Natural killer cell (primary cell): Measurements from ENCODE around the gene UTP3. TPM values are rescaled to one million over a fixed set of nuclear protein-coding genes. Genes with fewer than 3 reads are reported as not detected.
"Not testable (repeated sequence)": the region's sequence is repeated elsewhere in the genome, so short reads cannot be mapped to it uniquely, and the experiment has no call there.

Experiments used
- ATAC-seq, 3 donors: fragments of 150-1000 bp in 2 of 3; fragments of 200-7000 bp in 1 of 3; cut with Tn5 transposase; 1 replicate in 1 of 3; 2 replicates in 2 of 3; pipeline ENCODE4 v1.10.0; 2021; ENCODE audit warnings: mild to moderate bottlenecking in 2 of 3, moderate library complexity in 2 of 3
- DNase-seq, 2 donors: peaks; one replicate each; pipeline versions ENCODE4 v3.0.0 to v3.0.0-alpha.2; 2013 to 2021; ENCODE audit warnings: mixed read lengths in 1 of 2
- H3K27ac ChIP-seq: one replicate; pipeline ENCODE4 v1.5.1; 2013; ENCODE audit warnings: mild to moderate bottlenecking, low read length
- H3K27me3 ChIP-seq: one replicate; pipeline ENCODE4 v1.6.1; 2013; ENCODE audit warnings: low read length; ENCODE audit not compliant: control insufficient read depth, insufficient read depth
- H3K36me3 ChIP-seq: one replicate; pipeline ENCODE4 v1.6.1; 2013; ENCODE audit warnings: low read length; ENCODE audit not compliant: control insufficient read depth, insufficient read depth
- H3K4me1 ChIP-seq: one replicate; pipeline ENCODE4 v1.6.1; 2013; ENCODE audit warnings: low read length; ENCODE audit not compliant: control insufficient read depth, insufficient read depth
- H3K4me3 ChIP-seq: one replicate; pipeline ENCODE4 v1.5.1; 2013; ENCODE audit warnings: low read length
- H3K9me3 ChIP-seq: one replicate; pipeline ENCODE4 v1.6.1; 2013; ENCODE audit warnings: low read length; ENCODE audit not compliant: control insufficient read depth, insufficient read depth
- H3K27ac Mint-ChIP-seq, 2 donors: one replicate each; pipeline ENCODE4 v1.8.0; 2022; ENCODE audit warnings: mild to moderate bottlenecking in 2 of 2, mixed read lengths in 2 of 2, moderate library complexity in 1 of 2
- H3K27me3 Mint-ChIP-seq, 2 donors: one replicate each; pipeline ENCODE4 v1.8.0; 2022; ENCODE audit warnings: low read depth in 2 of 2, mixed read lengths in 2 of 2
- H3K36me3 Mint-ChIP-seq: one replicate; pipeline ENCODE4 v1.8.0; 2022; ENCODE audit warnings: mixed read lengths
- H3K4me1 Mint-ChIP-seq, 2 donors: one replicate each; pipeline ENCODE4 v1.8.0; 2022; ENCODE audit warnings: mixed read lengths in 2 of 2
- H3K4me3 Mint-ChIP-seq: one replicate; pipeline ENCODE4 v1.8.0; 2022; ENCODE audit warnings: mild to moderate bottlenecking, moderate library complexity, mixed read lengths
- H3K9me3 Mint-ChIP-seq, 2 donors: one replicate each; pipeline ENCODE4 v1.8.0; 2022; ENCODE audit warnings: mixed read lengths in 2 of 2
- WGBS: methylation state at CpG from one replicate; pipeline ENCODE4 v1.1.7; 2013; ENCODE audit warnings: missing lambda C conversion rate; ENCODE audit not compliant: insufficient coverage; 5-methylcytosine and 5-hydroxymethylcytosine counted together
- intact Hi-C: fragments of 100-400 bp; cut with micrococcal nuclease; formaldehyde crosslinking; loops from one replicate; pipeline ENCODE4 v1.14.2; 2022
- total RNA-seq, 4 donors: library from RNA; stranded (reverse); fragments of 120-200 nt in 1 of 4; gene quantifications; one replicate each; pipeline versions ENCODE4 v1.2.3 to v1.2.4, GENCODE V29; 2013 to 2022
- TF ChIP-seq, protein P1 (sequence below): fragments of 200-600 bp; IDR thresholded peaks from one replicate; pipeline ENCODE4 v1.8.0; 2022; ENCODE audit warnings: antibody characterized with exemption

The UTP3 gene
- total RNA-seq, 3 donors from 2014 or later (not counting 1 experiment from before 2014, with no cell fraction given): 22.3 to 23.1 (median 22.6) TPM

DNA sequence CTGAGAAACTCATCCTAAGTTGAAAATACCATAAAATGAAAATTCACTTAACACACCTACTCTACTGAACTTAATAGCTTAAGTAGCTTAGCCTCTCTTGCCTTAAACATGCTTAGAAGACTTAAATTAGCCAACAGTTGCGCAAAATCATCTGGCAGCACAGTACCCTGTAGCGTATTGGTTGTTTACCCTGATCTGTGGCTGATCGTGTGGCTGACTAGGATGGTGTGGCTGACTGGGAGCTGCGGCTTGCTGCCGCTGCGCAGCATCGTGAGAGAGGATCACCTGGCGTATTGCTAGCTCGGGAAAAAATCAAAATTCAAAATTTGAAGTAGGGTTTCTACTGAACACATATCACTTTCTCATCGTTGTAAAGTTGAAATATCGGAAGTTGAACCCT, 39.8 kb downstream of the UTP3 start:
- H3K9me3 ChIP-seq: no peaks in the 10 kb centered on the region
- no peaks in the 10 kb centered on the region for H3K27me3 ChIP-seq
- H3K4me3 Mint-ChIP-seq: no peak overlapping the region
- no peaks in the 10 kb centered on the region for H3K4me1 ChIP-seq
- DNase-seq (no peak), ATAC-seq (no peak)
- peaks cover 5 to 10% of the 10 kb centered on the region in 2 donors for H3K4me1 Mint-ChIP-seq
- no peaks in the 10 kb centered on the region for H3K27me3 Mint-ChIP-seq
- no peak overlapping the region for H3K4me3 ChIP-seq
- intact Hi-C loops: no loop called here
- no peaks in the 10 kb centered on the region for H3K36me3 ChIP-seq
- H3K27ac Mint-ChIP-seq: no peak overlapping the region
- H3K36me3 Mint-ChIP-seq: no peaks in the 10 kb centered on the region
- H3K27ac ChIP-seq: no peak overlapping the region
- TF ChIP-seq, protein P1, sequence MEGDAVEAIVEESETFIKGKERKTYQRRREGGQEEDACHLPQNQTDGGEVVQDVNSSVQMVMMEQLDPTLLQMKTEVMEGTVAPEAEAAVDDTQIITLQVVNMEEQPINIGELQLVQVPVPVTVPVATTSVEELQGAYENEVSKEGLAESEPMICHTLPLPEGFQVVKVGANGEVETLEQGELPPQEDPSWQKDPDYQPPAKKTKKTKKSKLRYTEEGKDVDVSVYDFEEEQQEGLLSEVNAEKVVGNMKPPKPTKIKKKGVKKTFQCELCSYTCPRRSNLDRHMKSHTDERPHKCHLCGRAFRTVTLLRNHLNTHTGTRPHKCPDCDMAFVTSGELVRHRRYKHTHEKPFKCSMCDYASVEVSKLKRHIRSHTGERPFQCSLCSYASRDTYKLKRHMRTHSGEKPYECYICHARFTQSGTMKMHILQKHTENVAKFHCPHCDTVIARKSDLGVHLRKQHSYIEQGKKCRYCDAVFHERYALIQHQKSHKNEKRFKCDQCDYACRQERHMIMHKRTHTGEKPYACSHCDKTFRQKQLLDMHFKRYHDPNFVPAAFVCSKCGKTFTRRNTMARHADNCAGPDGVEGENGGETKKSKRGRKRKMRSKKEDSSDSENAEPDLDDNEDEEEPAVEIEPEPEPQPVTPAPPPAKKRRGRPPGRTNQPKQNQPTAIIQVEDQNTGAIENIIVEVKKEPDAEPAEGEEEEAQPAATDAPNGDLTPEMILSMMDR: no peak
- no peaks in the 10 kb centered on the region for H3K9me3 Mint-ChIP-seq
- WGBS: 93% methylated on average over 11 of the region's 11 CpGs

DNA sequence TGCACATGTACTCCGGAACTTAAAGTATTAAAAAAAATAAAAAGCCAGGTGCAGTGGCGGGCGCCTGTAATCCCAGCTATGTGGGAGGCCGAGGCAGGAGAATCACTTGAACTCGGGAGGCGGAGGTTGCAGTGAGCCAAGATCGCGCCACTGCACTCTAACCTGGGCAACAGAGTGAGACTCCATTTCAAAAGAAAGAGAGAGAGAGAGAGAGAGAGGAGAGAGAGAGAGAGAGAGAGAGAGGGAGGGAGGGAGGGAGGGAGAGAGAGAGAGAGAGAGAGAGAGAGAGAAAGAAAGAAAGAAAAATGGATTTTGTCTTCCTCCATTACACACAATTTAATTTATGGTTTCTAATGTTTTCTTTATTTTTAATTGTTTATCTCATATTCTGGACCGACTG, 44.5 kb downstream of the UTP3 start:
- ATAC-seq, DNase-seq, H3K27me3 Mint-ChIP-seq, H3K9me3 ChIP-seq, H3K9me3 Mint-ChIP-seq, H3K36me3 Mint-ChIP-seq, H3K27me3 ChIP-seq, intact Hi-C loops, H3K36me3 ChIP-seq, H3K27ac ChIP-seq, H3K4me3 ChIP-seq: not testable (repeated sequence)
- WGBS: 93% methylated on average over 6 of the region's 9 CpGs
- peaks cover 38 to 43% of the 10 kb centered on the region in 2 donors for H3K4me1 Mint-ChIP-seq
- peaks cover 21% of the 10 kb centered on the region for H3K4me1 ChIP-seq
- peak overlapping the region; percentile 67 for H3K4me3 Mint-ChIP-seq
- H3K27ac Mint-ChIP-seq: peak overlapping the region; percentile 49 to 59

DNA sequence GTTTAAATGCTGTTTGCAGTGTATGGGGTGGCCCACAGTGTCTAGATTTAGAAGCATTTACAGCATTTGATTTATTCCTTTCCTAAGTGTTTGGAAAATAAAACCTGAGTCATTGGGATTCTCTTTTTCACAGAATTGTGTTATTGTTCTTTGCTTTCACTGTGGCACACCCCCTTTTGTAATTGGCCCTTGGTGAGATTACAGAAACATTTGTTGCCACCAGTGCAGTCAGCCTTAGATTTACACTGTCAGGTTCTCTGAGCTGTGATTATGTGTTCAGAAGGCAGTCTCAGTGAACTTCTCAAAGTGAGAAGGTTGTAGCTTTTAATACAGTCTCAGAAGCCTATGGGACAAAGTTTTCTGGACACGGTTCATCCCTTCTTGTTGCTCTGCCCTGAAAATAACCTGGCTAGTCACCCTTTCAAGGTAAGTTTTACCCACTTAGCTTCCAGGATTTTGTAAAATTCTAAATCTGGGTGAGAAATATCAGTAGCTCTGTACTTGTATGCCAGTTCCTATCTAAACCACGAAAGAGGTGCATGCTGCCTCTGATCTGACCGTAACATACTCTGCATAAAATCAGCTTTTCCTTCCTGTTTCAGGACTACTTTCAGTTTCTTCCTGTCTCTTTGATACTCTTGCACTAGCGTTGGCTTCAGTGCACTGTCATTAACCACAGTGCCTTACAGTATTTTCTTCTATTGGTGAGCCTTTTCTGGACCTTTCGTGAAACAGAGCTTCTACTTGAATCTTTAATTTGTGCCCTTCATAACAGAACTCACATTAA, 46.0 kb downstream of the UTP3 start:
- Mint-ChIP-seq H3K27me3 (no peaks in the 10 kb centered on the region), H3K4me3 (peak overlapping the region; percentile 83), H3K4me1 (peaks cover 38 to 43% of the 10 kb centered on the region in 2 donors), H3K27ac (peak overlapping the region; percentile 84 to 89), H3K9me3 (no peaks in the 10 kb centered on the region), H3K36me3 (no peaks in the 10 kb centered on the region)
- H3K9me3 ChIP-seq: no peaks in the 10 kb centered on the region
- H3K4me1 ChIP-seq: peaks cover 21% of the 10 kb centered on the region
- H3K27ac ChIP-seq: peak overlapping the region; percentile 91
- intact Hi-C loops: loop anchor here (1.0 kb wide), 1 partner anchor 46 kb away; the partner anchor contains the start of gene UTP3
- peak in 1 of 2 donors; percentile 79 for DNase-seq
- ATAC-seq: peak; percentile 91 to 95 (median 94)
- WGBS: 0% methylated on average over 5 of the region's 5 CpGs
- no peaks in the 10 kb centered on the region for H3K36me3 ChIP-seq
- peak overlapping the region; percentile 39 for H3K4me3 ChIP-seq
- no peaks in the 10 kb centered on the region for H3K27me3 ChIP-seq
- TF ChIP-seq, protein P1: no peak

DNA sequence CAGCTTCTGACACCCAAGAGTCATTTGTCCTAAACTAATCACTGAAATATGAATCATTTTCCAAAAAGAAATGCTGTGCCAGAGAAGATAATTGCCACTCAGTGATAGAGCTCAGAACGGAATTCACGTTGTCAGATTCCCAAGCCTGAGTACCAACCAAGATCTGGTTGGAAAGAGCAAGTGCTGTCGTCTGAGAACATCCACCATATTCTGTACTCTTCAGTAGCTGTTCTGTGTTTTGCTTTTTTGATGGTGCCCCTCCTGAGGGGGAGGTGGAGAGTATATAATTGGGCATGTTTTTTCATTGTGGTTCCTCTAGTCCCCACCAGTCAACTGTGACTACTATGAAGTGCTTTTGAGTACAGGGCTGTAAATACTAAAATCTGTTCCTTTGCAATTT, 46.6 kb downstream of the UTP3 start:
- H3K9me3 Mint-ChIP-seq: no peaks in the 10 kb centered on the region
- peaks cover 38 to 43% of the 10 kb centered on the region in 2 donors for H3K4me1 Mint-ChIP-seq

More for the DNA sequence above, 46.6 kb downstream of the UTP3 start:
- H3K4me3 Mint-ChIP-seq: peak overlapping the region; percentile 83
- no peaks in the 10 kb centered on the region for H3K27me3 ChIP-seq
- H3K27ac Mint-ChIP-seq: peak overlapping the region; percentile 84 to 89
- no peaks in the 10 kb centered on the region for H3K9me3 ChIP-seq
- ATAC-seq (peak; percentile 33 to 52 (median 39)), DNase-seq (peak in 1 of 2 donors; percentile 42)
- no peaks in the 10 kb centered on the region for H3K27me3 Mint-ChIP-seq
- peak overlapping the region; percentile 39 for H3K4me3 ChIP-seq
- TF ChIP-seq, protein P1: no peak
- peak overlapping the region; percentile 91 for H3K27ac ChIP-seq
- no peaks in the 10 kb centered on the region for H3K36me3 ChIP-seq
- H3K36me3 Mint-ChIP-seq: no peaks in the 10 kb centered on the region
- WGBS: 2% methylated on average over 3 of the region's 3 CpGs
- intact Hi-C loops: loop anchor here (1.0 kb wide), 1 partner anchor 47 kb away; the partner anchor contains the start of gene UTP3
- H3K4me1 ChIP-seq: peaks cover 21% of the 10 kb centered on the region
